GM18517 (cell line): ENCODE results near the gene EDN2.

Experiments used
- ATAC-seq: cut with Tn5 transposase; IDR thresholded peaks from one replicate; pipeline ENCODE4 v1.9.1; 2021; ENCODE audit warnings: mild to moderate bottlenecking, moderate library complexity; ENCODE audit not compliant: unreplicated experiment

The EDN2 gene

DNA sequence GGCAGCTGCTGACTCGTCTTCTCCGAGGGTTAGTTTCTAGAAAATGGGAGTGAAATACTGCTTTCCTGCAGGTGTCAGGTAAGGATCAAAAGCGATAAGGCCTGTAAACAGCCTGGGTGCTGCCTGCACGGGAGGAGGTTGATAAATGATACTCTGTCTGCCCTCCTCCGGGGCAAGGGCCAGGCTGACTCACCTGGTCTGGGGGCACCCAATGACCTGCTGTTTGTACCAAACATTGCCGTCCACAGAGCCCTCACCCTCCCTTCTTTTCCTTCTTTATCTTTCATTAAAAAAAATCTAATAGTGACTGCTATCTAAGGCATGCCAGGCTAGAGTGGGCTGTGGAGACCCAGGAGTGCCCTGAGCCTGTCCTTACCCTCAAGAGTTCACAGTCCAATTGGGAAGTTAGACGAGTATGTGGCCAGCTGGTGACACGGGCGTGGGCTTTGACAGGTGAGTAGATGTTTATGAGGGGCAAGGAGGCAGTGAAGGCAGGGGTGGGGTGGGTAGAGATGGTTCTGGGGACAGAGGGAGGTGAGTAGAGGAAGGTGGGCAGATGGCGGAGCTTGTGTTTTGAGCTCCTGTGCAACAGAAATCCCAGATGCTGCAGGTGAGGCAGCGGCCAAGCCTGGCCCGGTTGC lies 16.2 kb downstream of the EDN2 start:
- no peak for ATAC-seq

DNA sequence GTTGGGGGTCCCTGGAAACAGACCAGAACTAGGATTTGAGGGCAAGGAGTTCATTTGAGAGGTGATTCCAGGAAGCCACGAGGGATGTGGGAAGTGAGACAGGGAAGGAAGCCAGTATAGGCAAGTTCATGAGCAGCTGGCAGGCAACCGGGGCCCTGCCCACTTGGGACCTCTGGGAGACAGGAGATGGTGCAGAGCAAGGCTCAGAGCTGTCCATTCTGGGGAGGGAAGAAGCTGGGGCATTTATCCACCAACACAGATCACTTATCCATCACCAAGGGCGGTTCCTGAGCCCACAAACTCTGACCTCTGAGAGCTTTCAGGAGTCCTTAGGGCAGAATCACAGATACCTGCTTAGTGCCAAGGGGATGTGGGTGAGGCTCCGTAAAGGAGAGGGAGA lies 16.8 kb downstream of the EDN2 start:
- no peak for ATAC-seq

DNA sequence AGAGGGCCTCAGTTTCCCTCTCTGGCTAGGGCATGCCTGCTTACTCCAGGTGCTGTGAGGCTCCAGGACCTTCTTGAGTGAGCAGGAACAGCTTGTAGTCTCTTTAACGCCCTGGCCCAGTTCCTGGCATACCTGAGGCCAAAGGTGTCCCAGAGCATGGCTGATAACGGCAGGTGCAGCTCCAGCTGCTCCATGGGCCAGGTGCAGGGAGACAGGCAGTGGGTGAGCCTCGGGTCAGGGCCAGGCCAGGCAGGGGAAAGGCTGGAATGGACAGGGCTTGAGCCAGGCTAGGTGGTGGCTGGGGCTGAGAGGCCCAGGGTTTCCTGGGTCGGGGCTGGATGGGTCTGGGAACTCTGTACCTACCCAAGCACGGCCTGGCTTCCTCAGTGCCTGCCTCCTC lies 18.3 kb downstream of the EDN2 start:
- no peak for ATAC-seq

DNA sequence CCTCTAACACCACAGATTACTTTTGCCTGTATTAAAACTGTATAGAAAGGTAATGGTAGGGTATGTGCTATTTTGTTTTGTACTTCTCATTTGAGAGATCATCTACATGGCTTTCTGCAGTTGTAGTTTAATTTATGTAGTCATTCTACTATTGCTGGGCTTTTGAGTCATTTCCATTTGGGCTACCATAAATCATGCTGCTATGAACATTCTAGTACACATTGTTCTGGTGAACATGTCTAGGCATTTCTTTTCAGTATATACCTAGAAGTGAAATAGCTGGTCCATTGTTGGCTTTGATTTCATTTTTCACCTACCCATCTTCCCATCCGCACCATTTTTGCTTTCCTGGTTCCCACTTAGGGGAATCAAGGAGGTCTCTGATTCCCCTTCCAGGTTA lies 18.7 kb downstream of the EDN2 start:
- ATAC-seq: no peak

DNA sequence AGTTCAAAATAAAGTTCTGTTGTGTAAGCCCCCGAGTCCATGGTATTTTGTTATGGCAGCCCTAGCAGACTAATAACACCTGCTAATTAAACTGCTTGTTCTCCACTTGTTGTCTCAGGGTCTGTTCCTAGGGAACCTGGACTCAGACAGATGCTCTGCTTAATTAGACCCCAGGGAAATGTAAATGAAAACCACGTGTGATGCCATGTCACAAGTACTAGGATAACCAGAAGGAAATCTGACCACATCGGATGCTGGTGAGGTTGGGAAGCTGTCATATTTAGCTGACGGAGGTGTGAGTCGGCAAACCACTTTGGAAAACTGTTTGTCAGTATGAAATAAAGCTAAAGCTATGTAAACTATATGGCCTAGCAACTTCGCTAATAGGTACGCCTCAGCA lies 19.6 kb downstream of the EDN2 start:
- ATAC-seq: no peak

DNA sequence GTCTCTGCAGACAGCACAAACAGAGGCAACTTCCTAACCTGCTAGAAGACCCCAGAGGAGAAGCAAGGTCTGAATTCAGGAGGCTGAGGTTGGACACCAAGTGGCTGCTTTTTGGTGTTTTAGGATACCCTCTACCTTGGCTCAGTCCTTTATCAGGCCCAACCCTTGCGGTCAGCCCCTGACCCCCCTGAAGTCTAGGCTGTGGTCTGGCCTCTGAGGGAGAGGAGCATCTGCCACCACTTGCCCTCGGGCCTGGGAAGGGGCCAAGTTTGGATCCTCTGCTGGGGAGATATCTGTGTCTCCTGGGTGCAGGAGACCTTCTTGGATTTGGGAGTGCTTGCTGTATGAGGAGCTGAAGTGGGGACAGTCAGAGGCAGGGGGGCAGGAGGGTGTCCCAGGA lies 21.0 kb downstream of the EDN2 start:
- ATAC-seq: no peak

DNA sequence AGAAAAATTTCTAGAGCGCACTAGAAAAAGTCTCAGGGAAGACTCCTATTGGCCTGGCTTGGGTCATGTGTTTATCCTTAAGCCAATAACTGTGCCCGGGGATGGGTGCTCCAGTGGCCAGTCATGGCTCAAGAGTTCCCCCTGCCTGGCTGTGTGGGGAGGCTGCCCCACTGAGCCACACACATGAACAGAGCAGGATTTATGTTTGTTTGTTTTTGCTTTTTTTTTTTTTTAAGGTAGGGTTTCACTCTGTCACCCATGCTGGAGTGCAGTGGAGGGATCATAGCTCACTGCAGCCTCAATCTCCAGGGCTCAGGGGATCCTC lies 21.8 kb downstream of the EDN2 start:
- no peak for ATAC-seq

DNA sequence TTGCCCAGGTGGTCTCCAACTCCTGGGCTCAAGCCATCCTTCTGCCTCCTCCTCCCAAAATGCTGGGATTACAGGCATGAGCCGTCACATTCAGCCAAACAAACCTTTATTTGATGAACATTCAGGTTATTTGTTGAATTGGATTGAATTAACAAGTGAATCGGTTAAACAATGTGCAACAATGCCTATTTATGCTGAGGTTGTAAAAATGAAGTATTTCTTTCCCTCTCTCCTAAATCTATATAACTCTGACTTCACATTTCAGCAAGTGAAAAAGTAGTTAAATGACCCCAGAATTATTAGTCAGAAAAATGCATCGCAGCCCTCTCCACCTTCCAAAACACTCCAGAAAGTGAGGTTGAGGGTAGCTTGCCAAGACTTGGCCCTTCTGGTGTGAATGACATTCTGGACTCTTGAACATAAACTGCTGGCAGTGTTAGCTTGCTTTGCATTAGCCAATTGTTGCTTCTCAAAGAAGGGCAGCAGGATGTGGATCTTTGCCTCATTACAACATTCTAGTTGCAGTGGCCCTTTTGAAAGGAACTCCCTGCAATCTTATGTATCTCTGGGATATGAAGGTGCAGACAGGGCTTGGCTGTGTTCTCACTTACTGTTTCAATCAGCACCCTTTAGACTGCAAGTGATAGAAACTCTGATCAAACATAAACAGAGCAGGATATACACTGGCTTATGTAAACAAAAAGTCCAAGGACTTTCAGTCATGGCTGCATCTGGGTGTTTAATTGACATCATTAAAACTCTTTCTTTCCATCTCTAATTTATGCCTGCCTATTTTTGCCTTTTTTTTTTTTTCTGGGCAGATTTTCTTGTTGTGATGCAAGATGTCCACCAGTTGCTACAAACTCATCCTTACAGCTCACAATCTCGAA lies 22.4 kb downstream of the EDN2 start:
- no peak for ATAC-seq

DNA sequence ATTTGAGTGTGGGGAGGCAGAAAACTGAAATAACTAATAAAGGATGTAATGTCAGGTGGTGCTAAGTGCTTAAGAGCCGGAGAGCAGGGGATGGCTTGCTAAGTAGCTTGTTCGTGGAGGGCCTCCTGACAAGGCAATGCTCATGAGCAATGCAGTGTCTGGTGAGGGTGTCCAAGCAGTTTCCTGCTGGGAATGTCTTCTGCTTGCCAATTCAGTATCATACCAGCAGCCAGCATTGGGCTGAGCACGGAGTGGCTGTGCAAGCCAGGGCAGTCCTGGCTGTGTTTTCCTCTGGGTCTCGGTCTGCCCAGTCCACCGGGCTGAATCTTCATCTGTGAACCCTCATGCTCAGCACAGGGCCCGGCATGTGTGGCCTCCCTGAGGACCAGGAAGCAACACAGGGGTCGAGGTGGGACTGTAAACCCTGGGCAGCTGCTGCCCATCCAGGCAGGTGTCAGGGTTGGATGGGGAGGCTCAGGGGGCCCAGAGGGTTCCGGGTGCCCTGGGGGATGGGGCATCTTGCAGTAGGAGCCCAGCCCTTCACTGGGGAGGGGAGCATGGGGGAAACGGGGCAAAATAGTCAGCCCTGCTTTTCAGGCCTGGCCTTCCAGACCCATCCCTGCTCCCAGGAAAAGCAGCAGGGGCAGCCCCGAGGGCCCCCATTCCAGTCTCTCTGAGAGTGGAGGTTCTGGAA lies 27.5 kb downstream of the EDN2 start:
- no peak for ATAC-seq

DNA sequence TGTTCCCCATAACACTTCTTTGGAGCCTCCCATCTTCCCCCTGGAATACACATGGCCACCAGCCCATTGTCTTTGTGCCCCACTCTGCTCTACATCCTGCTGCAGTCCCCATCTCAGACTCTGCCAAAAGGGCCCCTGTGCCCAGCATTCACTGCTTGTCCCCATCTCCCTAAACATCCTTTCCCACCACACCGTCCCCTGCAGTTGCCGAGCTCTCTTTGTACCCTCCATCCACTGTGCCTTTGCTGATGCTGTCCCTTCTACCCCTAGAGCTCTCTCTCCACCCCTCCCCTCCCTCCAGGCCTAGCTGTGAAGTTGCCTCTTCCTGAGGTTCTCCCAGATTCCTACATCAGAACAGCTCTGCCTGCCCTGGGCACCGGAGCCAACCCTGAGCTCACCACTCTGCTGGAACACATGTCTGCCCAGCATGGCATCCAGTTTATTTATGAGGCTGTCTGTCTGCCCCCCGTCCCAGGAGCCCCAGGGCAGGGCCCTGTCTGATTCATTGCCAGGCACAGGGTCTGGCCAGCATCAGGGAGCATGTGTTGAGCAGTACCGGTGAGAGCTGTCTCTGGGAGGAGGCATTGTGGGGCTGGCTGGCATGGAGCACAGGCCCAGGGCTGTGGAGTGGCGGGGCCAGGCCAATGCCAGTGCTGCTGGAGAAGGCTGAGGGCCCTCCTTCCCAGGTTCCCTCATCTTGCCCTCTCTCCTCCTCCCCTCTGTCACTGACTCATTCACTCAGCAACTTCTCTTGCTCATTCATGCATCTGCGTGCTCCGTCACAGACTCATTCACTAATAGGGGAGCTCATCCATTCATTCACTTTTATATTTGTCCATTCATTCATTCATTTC lies 28.8 kb downstream of the EDN2 start:
- no peak for ATAC-seq

DNA sequence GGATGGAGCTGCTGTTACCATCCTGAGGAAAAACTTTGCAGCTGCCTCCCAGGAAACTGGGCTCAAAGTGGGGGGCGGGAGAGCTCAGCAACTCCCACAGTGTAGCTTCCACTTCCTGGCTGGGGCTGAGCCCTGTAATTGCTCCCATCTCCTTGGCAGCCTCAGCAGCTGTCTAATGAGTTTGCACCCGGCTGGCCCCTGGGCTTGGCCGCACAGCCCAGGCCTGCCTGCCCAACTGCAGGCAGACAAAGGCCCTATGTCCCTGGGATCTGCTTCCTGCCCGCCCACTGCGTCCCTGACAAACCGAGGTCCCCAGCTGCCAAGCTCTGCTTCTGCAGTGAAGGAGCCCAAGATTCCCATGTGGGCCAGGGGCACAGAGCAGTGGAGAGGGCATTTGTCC lies 30.1 kb downstream of the EDN2 start:
- ATAC-seq: no peak

DNA sequence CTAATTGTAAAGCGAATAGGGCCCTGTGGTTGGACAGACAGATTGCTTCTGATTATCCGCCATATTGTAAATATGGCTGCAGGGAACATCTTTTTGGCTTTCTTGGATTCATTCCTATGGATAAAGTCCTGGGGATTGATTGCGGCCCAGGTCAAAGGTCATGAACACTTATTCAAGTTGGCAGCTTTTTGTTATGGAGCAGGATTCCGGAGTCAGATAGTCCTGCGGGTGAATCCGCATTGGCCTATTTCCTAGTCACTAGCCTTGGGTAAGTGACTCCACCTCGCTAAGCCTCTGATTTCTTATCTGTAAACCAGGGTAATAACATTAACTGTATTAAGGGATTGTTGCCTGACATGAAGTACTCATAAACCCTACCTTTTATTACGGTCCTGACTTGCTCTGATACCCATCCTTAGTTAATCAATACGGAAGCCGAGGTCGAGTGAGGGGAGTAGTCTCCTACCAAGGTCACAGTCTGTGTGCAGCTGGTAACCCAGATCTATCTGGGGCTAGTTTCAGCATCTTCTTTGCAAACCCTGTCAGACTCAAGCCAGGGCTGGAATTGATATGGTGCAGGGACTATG lies 31.7 kb downstream of the EDN2 start:
- ATAC-seq: no peak

DNA sequence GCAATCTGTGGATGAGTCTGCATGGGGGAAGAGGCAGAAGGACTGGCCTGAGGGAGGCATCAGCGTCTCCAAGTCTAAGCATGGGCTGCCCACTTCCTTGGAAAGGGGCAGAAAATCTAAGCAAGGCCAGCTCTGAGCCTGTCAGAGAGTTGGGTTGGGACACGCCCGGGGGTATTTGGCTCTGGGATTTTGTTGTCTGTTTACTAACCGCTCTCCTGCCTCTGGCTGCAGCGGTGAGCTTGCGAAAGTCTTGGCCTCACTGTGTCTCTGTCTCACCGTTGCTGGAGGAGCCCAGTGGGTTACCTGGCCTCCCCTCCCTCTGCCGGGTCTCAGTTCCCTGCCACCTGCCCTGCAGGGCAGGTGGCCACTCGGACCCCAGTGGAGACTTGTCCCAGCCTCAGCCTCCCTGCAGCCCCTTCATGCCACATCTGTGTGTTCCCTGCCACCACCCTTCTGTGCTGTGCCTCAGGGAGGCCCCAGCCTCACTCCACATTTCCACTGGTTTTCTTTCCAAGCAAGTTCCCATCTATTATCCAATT lies 33.7 kb downstream of the EDN2 start:
- ATAC-seq: no peak

DNA sequence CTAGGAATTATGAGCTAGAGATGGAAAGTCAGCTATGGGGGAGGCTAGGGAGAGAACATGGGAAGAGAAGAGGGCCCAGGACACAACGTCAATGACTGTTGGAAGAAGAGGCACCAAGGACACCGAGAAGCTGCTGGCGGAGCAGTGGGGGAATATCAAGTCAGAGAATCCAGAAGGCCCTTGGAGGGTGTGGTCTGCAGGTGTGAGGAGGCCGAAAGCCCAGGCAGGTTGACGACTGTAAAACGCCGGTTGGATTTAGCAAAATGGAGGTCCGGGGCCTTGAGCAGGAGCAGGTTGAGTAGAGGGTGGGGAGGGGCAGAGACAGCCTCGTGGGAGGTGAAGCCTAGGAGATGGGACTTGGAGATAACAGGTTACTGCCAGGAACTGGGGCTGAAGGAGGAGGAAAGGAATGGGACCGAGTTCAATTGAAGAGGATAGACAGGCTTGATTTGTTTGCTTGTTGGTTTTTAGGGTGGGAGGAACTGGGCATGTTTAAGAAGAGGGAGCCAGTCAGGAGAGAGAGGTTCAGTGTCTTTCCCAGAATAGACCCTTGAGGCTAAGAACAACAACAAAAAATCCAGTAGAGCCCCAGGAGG lies 35.1 kb downstream of the EDN2 start:
- ATAC-seq: no peak

DNA sequence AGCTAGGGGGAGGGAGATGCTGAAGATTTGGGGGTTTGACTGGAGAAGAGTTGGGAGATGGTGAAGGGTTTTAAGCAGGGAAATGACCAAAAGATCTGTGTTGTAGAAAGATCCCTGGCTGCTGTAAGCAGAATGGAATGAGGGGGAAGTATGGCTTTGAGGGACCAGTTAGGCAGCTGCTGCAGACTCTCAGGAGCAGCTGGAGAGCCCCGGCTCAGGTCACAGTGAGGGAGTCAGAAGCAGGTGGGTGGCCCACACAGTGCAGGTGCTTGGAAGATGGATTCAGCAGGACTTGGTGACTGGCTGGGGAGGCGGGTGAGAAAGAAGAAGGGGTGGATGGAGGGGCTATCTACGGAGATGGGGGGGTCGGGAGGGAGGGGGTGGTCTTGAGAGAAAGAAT lies 35.7 kb downstream of the EDN2 start:
- no peak for ATAC-seq

DNA sequence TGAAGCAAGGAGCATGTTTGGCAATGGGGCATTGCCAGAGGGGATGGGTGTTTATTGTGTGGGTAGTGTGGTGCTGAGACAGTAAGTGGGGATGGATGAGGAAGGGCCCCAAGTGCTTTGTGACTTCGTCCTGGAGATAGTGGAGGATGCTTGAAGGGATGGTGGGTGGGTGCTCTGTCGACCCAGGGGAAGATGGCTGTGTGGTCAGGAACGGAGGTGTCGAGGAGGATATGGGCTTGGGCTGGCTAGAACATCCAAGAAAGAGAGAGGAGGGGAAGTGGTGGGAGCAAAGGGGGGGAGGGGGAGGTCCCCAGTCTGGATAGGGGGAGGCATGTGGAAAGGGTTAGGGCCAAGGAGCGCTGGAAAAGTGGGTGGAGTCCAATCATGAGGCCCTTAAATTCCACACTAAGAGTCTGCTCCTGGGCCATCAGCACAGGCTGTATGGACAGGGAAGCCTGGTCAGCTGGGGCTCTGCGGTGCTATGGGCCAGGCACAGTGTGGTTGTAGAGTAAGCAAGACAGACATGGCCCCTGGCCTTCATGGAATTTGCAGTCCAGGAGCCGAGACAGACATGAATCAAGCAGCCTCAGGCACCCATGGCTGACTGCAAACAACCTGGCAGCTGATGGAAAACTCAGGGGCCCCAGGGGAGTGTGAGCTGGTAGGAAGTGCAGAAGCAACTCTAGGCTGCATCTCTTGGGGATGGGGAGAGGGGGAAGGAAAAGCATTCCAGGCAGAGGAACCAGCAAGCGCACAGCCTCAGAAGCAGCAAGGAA lies 36.3 kb downstream of the EDN2 start:
- no peak for ATAC-seq

DNA sequence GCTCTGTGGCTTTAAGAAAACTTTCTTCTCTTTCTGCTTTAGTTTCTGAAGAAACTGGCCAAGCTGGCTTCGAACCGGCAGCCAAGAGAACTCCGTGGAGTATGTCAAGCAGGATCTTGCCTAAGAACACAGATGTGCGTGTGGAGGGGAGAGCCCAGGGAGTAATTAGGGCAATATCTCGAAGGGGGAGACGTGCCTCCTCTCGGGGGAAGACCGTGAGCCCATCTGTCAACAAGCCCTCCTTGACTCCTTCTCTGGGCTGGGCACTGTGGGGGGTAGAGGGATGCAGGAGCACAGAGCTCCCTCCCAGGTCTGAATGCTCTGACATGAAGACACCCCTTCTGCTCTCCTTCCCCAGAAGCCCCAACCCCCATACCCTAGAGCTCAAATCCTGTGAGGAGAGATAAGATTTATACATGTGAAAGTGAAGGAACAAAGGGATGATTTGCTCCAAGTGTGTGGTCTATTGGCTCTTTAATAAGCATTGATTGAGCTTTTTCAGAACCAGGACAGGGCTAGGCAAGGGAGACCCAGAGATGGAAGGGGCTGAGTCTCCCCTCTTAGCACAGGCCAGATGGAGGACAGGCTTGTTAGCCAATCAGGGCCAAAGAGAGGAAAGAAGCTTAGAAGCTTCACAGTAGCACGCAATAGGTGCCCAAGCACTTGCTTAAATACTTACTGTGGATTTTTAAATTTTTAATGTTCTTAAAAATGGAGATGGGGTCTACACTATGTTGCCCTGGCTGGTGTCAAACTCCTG lies 37.5 kb downstream of the EDN2 start:
- no peak for ATAC-seq

DNA sequence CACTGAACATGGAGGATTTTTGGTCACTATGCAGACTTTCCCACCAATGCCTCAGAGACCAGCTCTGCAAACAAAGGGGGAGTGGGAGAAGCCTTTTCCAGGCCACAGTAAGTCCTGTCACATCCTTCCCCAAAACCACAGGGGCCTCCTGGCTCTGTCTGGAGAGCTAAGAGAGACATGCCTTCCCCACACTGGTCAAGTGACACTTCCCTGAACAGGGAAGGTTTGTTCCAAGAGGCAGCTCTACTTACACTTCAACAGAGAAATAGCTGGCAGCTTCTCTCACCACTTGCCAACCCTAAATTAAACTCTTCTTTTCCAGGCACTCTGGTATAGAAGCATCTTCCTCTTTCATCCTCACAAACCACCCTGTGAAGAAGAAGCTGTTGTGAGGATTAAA lies 39.7 kb downstream of the EDN2 start:
- no peak for ATAC-seq

DNA sequence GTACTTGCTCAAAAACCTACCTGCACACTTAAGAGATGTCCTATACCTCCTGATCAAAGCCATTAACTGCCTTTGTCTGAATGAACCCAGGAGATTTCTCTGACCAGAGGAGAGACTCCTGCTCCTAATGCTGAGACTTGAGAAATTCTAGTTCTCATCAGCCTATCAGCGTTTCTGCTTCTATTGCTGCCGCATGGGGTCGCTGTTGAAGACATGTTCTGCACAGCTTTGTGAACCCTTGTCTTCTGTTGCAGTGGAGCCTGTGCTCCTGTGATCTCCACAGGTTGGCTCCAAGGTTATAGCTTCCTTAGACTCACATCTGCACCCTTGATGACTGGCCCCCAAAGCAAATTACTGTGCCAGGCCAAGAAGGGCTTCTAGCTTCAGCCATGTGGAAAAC lies 40.2 kb downstream of the EDN2 start:
- no peak for ATAC-seq
